Mucosa of stomach (tissue), 1 donor: Measurements from ENCODE around the gene C16orf46.
A peak's percentile ranks its signal among the peaks of the same experiment; 100 is the strongest.

Experiments used
- H3K27me3 ChIP-seq: one replicate; pipeline ENCODE4 v1.7.0; 2013; ENCODE audit warnings: mild to moderate bottlenecking, low read length; ENCODE audit not compliant: control insufficient read depth, insufficient read depth
- H3K36me3 ChIP-seq: one replicate; pipeline ENCODE4 v1.7.0; 2013; ENCODE audit warnings: low read length; ENCODE audit not compliant: control insufficient read depth, insufficient read depth
- H3K4me1 ChIP-seq: one replicate; pipeline ENCODE4 v1.7.0; 2013; ENCODE audit warnings: mild to moderate bottlenecking, low read length; ENCODE audit not compliant: control insufficient read depth, insufficient read depth
- H3K4me3 ChIP-seq: one replicate; pipeline ENCODE4 v1.7.0; 2013; ENCODE audit warnings: low read length
- H3K9ac ChIP-seq: one replicate; pipeline ENCODE4 v1.7.0; 2013; ENCODE audit warnings: mild to moderate bottlenecking, low read length, moderate library complexity
- H3K9me3 ChIP-seq: one replicate; pipeline ENCODE4 v1.7.0; 2013; ENCODE audit warnings: mild to moderate bottlenecking, low read length, moderate library complexity; ENCODE audit not compliant: control insufficient read depth
- donor health status: Pancreatic carcinoma.

C16orf46 gene

GRCh38 chr16:81069063-81069462 is 8.0 kb downstream of the C16orf46 start:
- no peaks in the 10 kb centered on the region for H3K27me3 ChIP-seq
- H3K4me3 ChIP-seq = no peak overlapping the region
- H3K9me3 ChIP-seq = no peaks in the 10 kb centered on the region
- H3K4me1 ChIP-seq = no peaks in the 10 kb centered on the region
- H3K36me3 ChIP-seq = no peaks in the 10 kb centered on the region
- no peak overlapping the region for H3K9ac ChIP-seq

DNA sequence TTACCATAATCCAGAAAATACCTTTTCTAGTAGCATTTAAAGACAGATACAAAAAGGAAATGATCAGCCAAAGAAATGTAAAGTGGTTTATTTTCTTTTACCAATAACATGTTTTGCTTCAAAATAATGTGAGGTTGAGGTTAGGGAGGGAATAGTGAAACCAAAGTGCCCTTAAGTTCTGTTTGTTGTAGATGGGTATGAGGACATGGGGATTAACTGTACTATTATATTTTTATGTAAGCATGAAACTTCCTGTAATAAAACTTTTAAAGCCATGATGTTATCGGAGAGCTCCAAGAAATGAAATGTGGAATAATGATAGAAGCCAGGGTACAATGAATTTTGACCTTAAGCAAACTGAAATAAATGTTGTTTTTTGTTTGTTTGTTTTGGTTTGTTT is 9.9 kb downstream of the C16orf46 start:
- Histone ChIP-seq H3K27me3 (no peaks in the 10 kb centered on the region), H3K4me3 (no peak overlapping the region), H3K9me3 (no peaks in the 10 kb centered on the region), H3K9ac (no peak overlapping the region), H3K4me1 (no peaks in the 10 kb centered on the region), H3K36me3 (no peaks in the 10 kb centered on the region)

- no peaks in the 10 kb centered on the region for H3K27me3 ChIP-seq
- no peaks in the 10 kb centered on the region for H3K4me1 ChIP-seq
- H3K9me3 ChIP-seq = no peaks in the 10 kb centered on the region
- no peak overlapping the region for H3K9ac ChIP-seq
- no peaks in the 10 kb centered on the region for H3K36me3 ChIP-seq
- H3K4me3 ChIP-seq = no peak overlapping the region
Measured at GRCh38 chr16:81066681-81067080, 10.4 kb downstream of the C16orf46 start.

DNA sequence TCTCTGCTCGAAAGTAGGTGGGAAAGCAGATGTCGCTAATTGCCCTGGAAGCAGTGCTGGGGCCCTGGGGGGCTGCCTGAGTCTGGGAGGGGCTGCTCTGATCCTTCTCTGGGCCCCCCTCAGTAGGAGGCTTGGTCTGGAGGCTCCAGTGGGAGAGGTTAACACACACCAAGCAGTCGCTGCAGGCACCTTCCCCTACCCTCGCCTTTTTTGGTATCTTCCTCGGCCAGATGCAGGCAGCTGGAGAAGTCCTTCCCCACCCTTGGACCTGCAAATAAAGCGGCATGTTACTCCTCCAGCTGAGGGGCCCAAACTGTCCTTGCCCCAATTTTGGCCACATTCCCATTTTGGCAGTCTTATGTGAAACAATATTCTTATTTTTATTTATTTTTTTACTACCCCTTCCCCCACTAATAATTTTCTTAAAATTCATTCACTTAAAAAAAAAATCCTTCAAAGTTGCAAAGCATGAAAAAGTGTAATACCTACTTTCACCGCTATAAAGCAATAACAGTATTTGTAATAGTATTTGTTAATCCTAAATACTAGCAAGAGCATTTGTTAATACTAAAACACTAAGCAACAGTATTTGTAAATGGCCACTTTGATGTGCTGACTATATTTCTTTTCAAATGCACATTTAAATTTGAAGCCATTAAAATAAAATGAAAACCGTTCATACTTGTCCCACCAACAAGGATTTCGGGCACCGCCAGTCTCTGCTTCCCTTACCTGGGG is 15.0 kb downstream of the C16orf46 start:
- Histone ChIP-seq H3K9me3 (no peaks in the 10 kb centered on the region), H3K9ac (no peak overlapping the region), H3K36me3 (no peaks in the 10 kb centered on the region), H3K4me3 (no peak overlapping the region), H3K27me3 (no peaks in the 10 kb centered on the region), H3K4me1 (no peaks in the 10 kb centered on the region)

DNA sequence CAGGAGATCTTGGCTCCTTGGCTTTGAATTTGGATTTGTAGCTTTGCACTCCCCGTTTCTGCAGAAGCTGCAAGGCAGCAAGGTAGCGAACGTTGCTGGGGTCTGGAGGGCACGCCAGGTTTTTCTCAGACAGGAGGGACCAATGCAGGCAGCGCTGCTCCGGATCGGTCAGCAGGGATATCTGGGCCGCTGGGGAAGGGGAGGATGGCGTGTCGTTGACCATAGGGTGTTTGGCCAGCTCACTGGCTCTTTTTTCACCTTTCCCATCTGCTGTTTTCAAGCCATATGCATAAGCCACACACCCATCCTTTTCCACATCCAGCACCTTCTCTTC is 15.8 kb downstream of the C16orf46 start:
- Histone ChIP-seq H3K4me1 (no peaks in the 10 kb centered on the region), H3K9ac (no peak overlapping the region), H3K9me3 (no peaks in the 10 kb centered on the region), H3K4me3 (no peak overlapping the region), H3K36me3 (no peaks in the 10 kb centered on the region), H3K27me3 (no peaks in the 10 kb centered on the region)

DNA sequence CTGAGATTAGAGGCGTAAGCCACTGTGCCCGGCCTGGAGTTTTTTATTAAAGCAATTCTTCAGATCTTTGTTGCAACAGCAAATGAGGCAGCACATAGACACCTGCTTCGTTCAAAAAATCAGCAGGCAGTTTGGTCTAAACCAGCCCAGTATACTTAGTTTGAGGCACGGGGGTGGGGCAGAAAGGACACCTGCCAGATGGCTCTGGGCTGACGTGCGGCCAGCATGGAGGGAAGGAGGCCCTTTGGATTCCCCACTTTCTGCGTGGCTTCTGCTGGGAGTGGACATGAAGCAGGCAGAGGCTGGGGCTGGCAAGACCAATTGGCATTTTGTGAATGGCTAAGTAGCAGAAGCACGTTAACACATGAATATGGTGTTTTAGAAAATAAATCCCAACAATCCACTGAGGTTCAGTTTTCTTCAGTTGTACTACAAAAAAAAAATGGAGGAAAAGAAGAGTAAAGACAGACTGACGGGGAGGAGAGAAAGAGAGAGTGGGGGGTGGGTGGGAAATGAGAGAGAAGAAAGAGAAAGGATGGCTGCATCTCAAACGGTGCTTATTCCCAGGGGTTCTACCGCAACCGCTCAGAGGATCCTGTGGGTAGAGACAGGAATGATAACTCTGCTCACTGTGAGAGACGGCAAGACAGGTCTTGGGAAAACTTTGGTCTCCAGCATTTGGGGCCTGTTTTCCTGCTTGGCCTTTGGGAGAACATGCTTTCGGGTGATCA is 16.3 kb downstream of the C16orf46 start:
- Histone ChIP-seq H3K4me1 (no peaks in the 10 kb centered on the region), H3K9ac (no peak overlapping the region), H3K27me3 (no peaks in the 10 kb centered on the region), H3K36me3 (no peaks in the 10 kb centered on the region), H3K9me3 (no peaks in the 10 kb centered on the region), H3K4me3 (no peak overlapping the region)

- Histone ChIP-seq H3K4me1 (no peaks in the 10 kb centered on the region), H3K9ac (no peak overlapping the region), H3K9me3 (no peaks in the 10 kb centered on the region), H3K27me3 (no peaks in the 10 kb centered on the region), H3K36me3 (no peaks in the 10 kb centered on the region), H3K4me3 (no peak overlapping the region)
Measured at GRCh38 chr16:81053761-81054160, 23.3 kb downstream of the C16orf46 start.

DNA sequence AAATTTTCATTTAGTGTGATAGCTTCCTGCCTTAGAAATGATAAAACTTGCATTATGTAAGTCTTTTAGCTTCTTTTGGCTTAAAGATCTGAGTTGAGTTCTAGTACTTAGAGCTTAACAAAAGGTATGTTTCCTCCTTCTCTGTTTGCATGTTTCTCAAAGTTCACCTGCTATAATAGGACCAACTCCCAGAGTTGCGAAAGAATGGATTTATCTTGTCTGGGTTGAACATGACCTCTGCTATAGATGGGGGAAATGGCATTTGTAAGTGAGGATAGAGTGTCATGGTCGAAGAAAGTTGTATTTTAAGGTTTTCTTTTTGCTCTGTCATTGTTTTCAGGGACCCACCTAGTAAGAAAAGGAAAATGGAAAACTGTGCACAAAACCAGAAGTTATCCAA is 34.2 kb downstream of the C16orf46 start:
- H3K36me3 ChIP-seq = no peaks in the 10 kb centered on the region

GRCh38 chr16:81041696-81042095 is 35.3 kb downstream of the C16orf46 start:
- no peak overlapping the region for H3K4me3 ChIP-seq
- H3K27me3 ChIP-seq = no peaks in the 10 kb centered on the region
- peaks cover 6% of the 10 kb centered on the region for H3K4me1 ChIP-seq
- H3K9ac ChIP-seq = no peak overlapping the region
- H3K36me3 ChIP-seq = no peaks in the 10 kb centered on the region
- H3K9me3 ChIP-seq = no peaks in the 10 kb centered on the region

More for the DNA sequence above, 34.2 kb downstream of the C16orf46 start:
- no peaks in the 10 kb centered on the region for H3K4me1 ChIP-seq
- no peak overlapping the region for H3K9ac ChIP-seq
- H3K9me3 ChIP-seq = no peaks in the 10 kb centered on the region
- H3K27me3 ChIP-seq = no peaks in the 10 kb centered on the region
- H3K4me3 ChIP-seq = no peak overlapping the region

GRCh38 chr16:81040842-81041241 is 36.2 kb downstream of the C16orf46 start:
- H3K27me3 ChIP-seq = no peaks in the 10 kb centered on the region
- no peaks in the 10 kb centered on the region for H3K9me3 ChIP-seq
- peaks cover 6% of the 10 kb centered on the region for H3K4me1 ChIP-seq
- no peaks in the 10 kb centered on the region for H3K36me3 ChIP-seq
- H3K9ac ChIP-seq = no peak overlapping the region
- H3K4me3 ChIP-seq = no peak overlapping the region

GRCh38 chr16:81040131-81040530 is 36.9 kb downstream of the C16orf46 start:
- peaks cover 6% of the 10 kb centered on the region for H3K4me1 ChIP-seq
- H3K36me3 ChIP-seq = no peaks in the 10 kb centered on the region
- H3K9ac ChIP-seq = no peak overlapping the region
- H3K9me3 ChIP-seq = no peaks in the 10 kb centered on the region
- no peak overlapping the region for H3K4me3 ChIP-seq
- no peaks in the 10 kb centered on the region for H3K27me3 ChIP-seq

- Histone ChIP-seq H3K9ac (peak overlapping the region; percentile 64), H3K36me3 (no peaks in the 10 kb centered on the region), H3K27me3 (no peaks in the 10 kb centered on the region), H3K9me3 (no peaks in the 10 kb centered on the region), H3K4me3 (peak overlapping the region; percentile 67), H3K4me1 (peaks cover 6% of the 10 kb centered on the region)
Measured at GRCh38 chr16:81036751-81037350, 40.2 kb downstream of the C16orf46 start.
